Epithelial cell of esophagus (primary cell): ENCODE results near the gene CEP83.
"Not testable (repeated sequence)": the region's sequence is repeated elsewhere in the genome, so short reads cannot be mapped to it uniquely, and the experiment has no call there.

Source experiments
- DNase-seq: peaks from one replicate; pipeline ENCODE4 v3.0.0; 2010; ENCODE audit warnings: low read depth
- H3K4me3 ChIP-seq: 2 replicates; pipeline ENCODE4 v1.5.1; 2011; ENCODE audit warnings: mild to moderate bottlenecking, low read length, control low read depth
- CTCF ChIP-seq: IDR thresholded peaks from 2 replicates; pipeline ENCODE4 v1.5.1; 2011; ENCODE audit warnings: low read depth, mild to moderate bottlenecking, low read length, control low read depth, inconsistent platforms; ENCODE audit not compliant: insufficient read depth; ENCODE audit errors: missing control alignments

CEP83 gene

GRCh38 chr12:94401326-94401725, 58.3 kb downstream of the CEP83 start:
- DNase-seq: no peak
- H3K4me3 ChIP-seq: no peak overlapping the region
- TF ChIP-seq CTCF: no peak

GRCh38 chr12:94398685-94399084, 61.0 kb downstream of the CEP83 start:
- not testable (repeated sequence) for H3K4me3 ChIP-seq, DNase-seq

- no peak for DNase-seq
- H3K4me3 ChIP-seq: no peak overlapping the region
- TF ChIP-seq CTCF: no peak
Measured at GRCh38 chr12:94397401-94397800, 62.3 kb downstream of the CEP83 start.

GRCh38 chr12:94396014-94396413, 63.7 kb downstream of the CEP83 start:
- not testable (repeated sequence) for DNase-seq

GRCh38 chr12:94390130-94390485, 69.6 kb downstream of the CEP83 start:
- DNase-seq: no peak
- TF ChIP-seq CTCF: no peak
- no peak overlapping the region for H3K4me3 ChIP-seq

More at GRCh38 chr12:94396014-94396413, 63.7 kb downstream of the CEP83 start:
- not testable (repeated sequence) for H3K4me3 ChIP-seq

GRCh38 chr12:94389482-94390129, 70.1 kb downstream of the CEP83 start:
- H3K4me3 ChIP-seq: not testable (repeated sequence)
- DNase-seq: peak; percentile 48

GRCh38 chr12:94386422-94386821, 73.2 kb downstream of the CEP83 start:
- TF ChIP-seq CTCF: no peak
- H3K4me3 ChIP-seq: no peak overlapping the region
- DNase-seq: no peak

- TF ChIP-seq CTCF: no peak
- no peak overlapping the region for H3K4me3 ChIP-seq
- no peak for DNase-seq
Measured at GRCh38 chr12:94384030-94384429, 75.6 kb downstream of the CEP83 start.

GRCh38 chr12:94380507-94380906, 79.2 kb downstream of the CEP83 start:
- no peak for TF ChIP-seq CTCF
- no peak overlapping the region for H3K4me3 ChIP-seq
- peak; percentile 3 for DNase-seq
